SK-N-SH (cell line): ENCODE results near the gene CKAP4. TPM values are rescaled to one million over a fixed set of nuclear protein-coding genes. Genes with fewer than 3 reads are reported as not detected.

Source experiments
- CTCF ChIA-PET: fragments of 300-600, 350-600 bp; formaldehyde crosslinking; extraction: SDS; loops from one replicate; lab custom pipeline; 2021; lab: Yijun Ruan, JAX
- POLR2A ChIA-PET: fragments of 350-600 bp; sonication (Branson Sonifier 250); formaldehyde crosslinking; extraction: SDS; loops from one replicate; lab custom pipeline; 2020; ENCODE audit warnings: antibody characterized with exemption, inconsistent platforms; lab: Yijun Ruan, JAX
- DNase-seq: peaks from one replicate; pipeline ENCODE4 v3.0.0; 2012
- H2AFZ ChIP-seq: fragments of 200-600 bp; sonication (generic); 2 replicates; pipeline ENCODE4 v1.8.1; 2016; ENCODE audit warnings: antibody characterized with exemption, mild to moderate bottlenecking, low read depth
- H3F3A ChIP-seq: fragments of 200-600 bp; sonication (generic); replicated peaks from 2 replicates; pipeline ENCODE3; 2016; ENCODE audit warnings: antibody characterized with exemption, mild to moderate bottlenecking; ENCODE audit not compliant: insufficient read depth
- H3K27ac ChIP-seq, 2 experiments: fragments of 200-500 bp in 1 of 2; fragments of 200-600 bp in 1 of 2; sonication (Bioruptor generic) in 1 of 2; sonication (generic), shearing (Covaris generic) in 1 of 2; 2 replicates each; pipeline versions ENCODE4 v1.5.1 to v1.6.1; 2014 to 2016; ENCODE audit warnings: low read depth in 2 of 2, inconsistent platforms in 1 of 2, low read length in 1 of 2, mild to moderate bottlenecking in 1 of 2, mixed read lengths in 1 of 2
- H3K27me3 ChIP-seq: fragments of 200-600 bp; sonication (generic), shearing (Covaris generic); 2 replicates; pipeline ENCODE4 v1.6.1; 2016; ENCODE audit warnings: mixed run types; ENCODE audit not compliant: insufficient read depth
- H3K36me3 ChIP-seq, 2 experiments: fragments of 200-500 bp in 1 of 2; fragments of 200-600 bp in 1 of 2; sonication (Bioruptor generic) in 1 of 2; sonication (generic) in 1 of 2; replicated peaks in 1 of 2; 2 replicates each; pipeline versions ENCODE3 to v1.5.1; 2014 to 2016; ENCODE audit warnings: low read length in 1 of 2, mild to moderate bottlenecking in 1 of 2; ENCODE audit not compliant: insufficient read depth in 2 of 2, control insufficient read depth in 1 of 2
- H3K4me1 ChIP-seq, 2 experiments: fragments of 200-500 bp in 1 of 2; fragments of 200-600 bp in 1 of 2; sonication (Bioruptor generic) in 1 of 2; sonication (generic), shearing (Covaris generic) in 1 of 2; 2 replicates each; pipeline versions ENCODE4 v1.5.1 to v1.6.1; 2014 to 2016; ENCODE audit warnings: low read depth in 1 of 2, low read length in 1 of 2, mixed run types in 1 of 2; ENCODE audit not compliant: insufficient read depth in 2 of 2, control insufficient read depth in 1 of 2
- H3K4me2 ChIP-seq: fragments of 200-600 bp; sonication (generic), shearing (Covaris generic); 2 replicates; pipeline ENCODE4 v1.6.1; 2017; ENCODE audit warnings: mixed run types
- H3K4me3 ChIP-seq, 2 experiments: fragments of 200-500 bp in 1 of 2; fragments of 200-600 bp in 1 of 2; sonication (Bioruptor generic) in 1 of 2; sonication (generic), shearing (Covaris generic) in 1 of 2; 2 replicates each; pipeline versions ENCODE4 v1.5.1 to v1.8.1; 2014 to 2016; ENCODE audit warnings: low read depth in 2 of 2, inconsistent platforms in 1 of 2, low read length in 1 of 2, mild to moderate bottlenecking in 1 of 2, mixed read lengths in 1 of 2, moderate library complexity in 1 of 2
- H3K79me2 ChIP-seq: fragments of 200-600 bp; sonication (generic); 2 replicates; pipeline ENCODE4 v1.8.1; 2017; ENCODE audit warnings: mild to moderate bottlenecking; ENCODE audit not compliant: insufficient read depth
- H3K9ac ChIP-seq: fragments of 200-600 bp; sonication (generic); 2 replicates; pipeline ENCODE4 v1.6.1; 2017; ENCODE audit warnings: mixed run types
- H3K9me2 ChIP-seq: fragments of 200-600 bp; sonication (generic); 2 replicates; pipeline ENCODE4 v1.6.1; 2017; ENCODE audit warnings: mixed run types
- H3K9me3 ChIP-seq: fragments of 200-600 bp; sonication (generic); 2 replicates; pipeline ENCODE4 v1.6.1; 2017; ENCODE audit warnings: mixed run types, mild to moderate bottlenecking, moderate library complexity
- H4K20me1 ChIP-seq: fragments of 200-600 bp; sonication (generic); 2 replicates; pipeline ENCODE4 v1.6.1; 2017; ENCODE audit warnings: mild to moderate bottlenecking, mixed run types; ENCODE audit not compliant: insufficient read depth
- CHD2 ChIP-seq: fragments of 150-350 bp; IDR thresholded peaks from 2 replicates; pipeline ENCODE4 v1.6.1; 2018; ENCODE audit warnings: low read length; ENCODE audit not compliant: partially characterized antibody
- FOSL2 ChIP-seq: IDR thresholded peaks from 2 replicates; pipeline ENCODE4 v1.4.0; 2012; ENCODE audit warnings: low read depth, mild to moderate bottlenecking, moderate library complexity, borderline replicate concordance
- GABPA ChIP-seq: IDR thresholded peaks from 2 replicates; pipeline ENCODE4 v1.4.0; 2012; ENCODE audit warnings: low read depth, mild to moderate bottlenecking
- GATA2 ChIP-seq: sonication (generic); formaldehyde crosslinking; IDR thresholded peaks from 2 replicates; pipeline ENCODE4 v1.5.0; 2020; ENCODE audit warnings: mild to moderate bottlenecking, missing genetic modification reagents
- IRF3 ChIP-seq: fragments of 150-350 bp; IDR thresholded peaks from 2 replicates; pipeline ENCODE4 v1.6.1; 2016; ENCODE audit warnings: mild to moderate bottlenecking, low read depth, low read length
- MEF2A ChIP-seq: IDR thresholded peaks from 2 replicates; pipeline ENCODE4 v1.4.0; 2012; ENCODE audit warnings: low read depth, borderline replicate concordance
- NFIC ChIP-seq: IDR thresholded peaks from 2 replicates; pipeline ENCODE4 v1.4.0; 2012; ENCODE audit warnings: borderline replicate concordance
- NRF1 ChIP-seq: IDR thresholded peaks from 2 replicates; pipeline ENCODE4 v1.6.1; 2012; ENCODE audit warnings: low read depth, mild to moderate bottlenecking, low read length
- RAD21 ChIP-seq: IDR thresholded peaks from 2 replicates; pipeline ENCODE4 v1.6.1; 2012; ENCODE audit warnings: mild to moderate bottlenecking, low read length
- RCOR1 ChIP-seq: fragments of 150-350 bp; IDR thresholded peaks from 2 replicates; pipeline ENCODE4 v1.6.1; 2017; ENCODE audit warnings: antibody characterized with exemption, low read length
- RFX5 ChIP-seq: IDR thresholded peaks from 2 replicates; pipeline ENCODE4 v1.6.1; 2012; ENCODE audit warnings: mild to moderate bottlenecking, improper control_type of control experiment, low read length
- RXRA ChIP-seq: IDR thresholded peaks from 2 replicates; pipeline ENCODE4 v1.4.0; 2012; ENCODE audit warnings: low read depth, mild to moderate bottlenecking, borderline replicate concordance
- SIN3A ChIP-seq: IDR thresholded peaks from 2 replicates; pipeline ENCODE4 v1.6.1; 2012; ENCODE audit warnings: low read depth, mild to moderate bottlenecking, low read length, moderate library complexity, borderline replicate concordance
- TAF1 ChIP-seq: IDR thresholded peaks from 2 replicates; pipeline ENCODE4 v1.6.1; 2012; ENCODE audit warnings: low read depth, mild to moderate bottlenecking, low read length, moderate library complexity, borderline replicate concordance
- ZBTB33 ChIP-seq: IDR thresholded peaks from 2 replicates; pipeline ENCODE4 v1.4.0; 2012; ENCODE audit warnings: low read depth, borderline replicate concordance
- WGBS: methylation state at CpG from one replicate; pipeline ENCODE4 v1.1.6; 2017; ENCODE audit warnings: low lambda C conversion rate; 5-methylcytosine and 5-hydroxymethylcytosine counted together
- polyA plus RNA-seq, 3 experiments: library from polyadenylated mRNA; depleted of rRNA; stranded (reverse); fragments of >200 nt; gene quantifications; 2 replicates each; pipeline ENCODE4 v1.2.3, GENCODE V29; 2012
- TF ChIP-seq, protein P1 (sequence below): IDR thresholded peaks from 2 replicates; pipeline ENCODE4 v1.4.0; 2012; ENCODE audit warnings: low read depth
- TF ChIP-seq, protein P2 (sequence below): IDR thresholded peaks from 2 replicates; pipeline ENCODE4 v1.4.0; 2012; ENCODE audit warnings: low read depth, borderline replicate concordance
- TF ChIP-seq, protein P3 (sequence below): fragments of 200-600 bp; sonication (generic); IDR thresholded peaks from 2 replicates; pipeline ENCODE4 v1.6.1; 2017; ENCODE audit warnings: antibody characterized with exemption, mild to moderate bottlenecking, moderate library complexity
- TF ChIP-seq, protein P4 (sequence below): IDR thresholded peaks from 2 replicates; pipeline ENCODE4; 2012

CKAP4 gene
- polyA plus RNA-seq, 1 of the 3 experiments (the other 2 are of a cell fraction), result 113 TPM

- no peak for DNase-seq
- 66% methylated on average over 7 of the region's 7 CpGs for WGBS
- H3K9me3 ChIP-seq, result 0 out of 2 replicates have a peak, but pooled peaks cover 15% of the 10 kb centered on the region
- no peaks in the 10 kb centered on the region for H3K36me3 ChIP-seq
- H3F3A ChIP-seq, result no peaks in the 10 kb centered on the region
- no peak overlapping the region for H3K9ac ChIP-seq
- H3K4me2 ChIP-seq, result no peak overlapping the region
- no peak for TF ChIP-seq SIN3A
- TF ChIP-seq, protein P1, sequence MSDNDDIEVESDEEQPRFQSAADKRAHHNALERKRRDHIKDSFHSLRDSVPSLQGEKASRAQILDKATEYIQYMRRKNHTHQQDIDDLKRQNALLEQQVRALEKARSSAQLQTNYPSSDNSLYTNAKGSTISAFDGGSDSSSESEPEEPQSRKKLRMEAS, result no peak
- no peak for TF ChIP-seq FOSL2
- no peak for TF ChIP-seq RFX5
- TF ChIP-seq RCOR1, result no peak
- TF ChIP-seq, protein P2, sequence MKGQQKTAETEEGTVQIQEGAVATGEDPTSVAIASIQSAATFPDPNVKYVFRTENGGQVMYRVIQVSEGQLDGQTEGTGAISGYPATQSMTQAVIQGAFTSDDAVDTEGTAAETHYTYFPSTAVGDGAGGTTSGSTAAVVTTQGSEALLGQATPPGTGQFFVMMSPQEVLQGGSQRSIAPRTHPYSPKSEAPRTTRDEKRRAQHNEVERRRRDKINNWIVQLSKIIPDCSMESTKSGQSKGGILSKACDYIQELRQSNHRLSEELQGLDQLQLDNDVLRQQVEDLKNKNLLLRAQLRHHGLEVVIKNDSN, result no peak
- no peak for TF ChIP-seq CHD2
- no peak for TF ChIP-seq ZBTB33
- no peak for TF ChIP-seq RXRA
- TF ChIP-seq MEF2A, result no peak
- TF ChIP-seq RAD21, result no peak
- TF ChIP-seq NFIC, result no peak
- no peak for TF ChIP-seq GATA2 (CRISPR knock-in tag)
- no peak for TF ChIP-seq NRF1
- TF ChIP-seq, protein P3, sequence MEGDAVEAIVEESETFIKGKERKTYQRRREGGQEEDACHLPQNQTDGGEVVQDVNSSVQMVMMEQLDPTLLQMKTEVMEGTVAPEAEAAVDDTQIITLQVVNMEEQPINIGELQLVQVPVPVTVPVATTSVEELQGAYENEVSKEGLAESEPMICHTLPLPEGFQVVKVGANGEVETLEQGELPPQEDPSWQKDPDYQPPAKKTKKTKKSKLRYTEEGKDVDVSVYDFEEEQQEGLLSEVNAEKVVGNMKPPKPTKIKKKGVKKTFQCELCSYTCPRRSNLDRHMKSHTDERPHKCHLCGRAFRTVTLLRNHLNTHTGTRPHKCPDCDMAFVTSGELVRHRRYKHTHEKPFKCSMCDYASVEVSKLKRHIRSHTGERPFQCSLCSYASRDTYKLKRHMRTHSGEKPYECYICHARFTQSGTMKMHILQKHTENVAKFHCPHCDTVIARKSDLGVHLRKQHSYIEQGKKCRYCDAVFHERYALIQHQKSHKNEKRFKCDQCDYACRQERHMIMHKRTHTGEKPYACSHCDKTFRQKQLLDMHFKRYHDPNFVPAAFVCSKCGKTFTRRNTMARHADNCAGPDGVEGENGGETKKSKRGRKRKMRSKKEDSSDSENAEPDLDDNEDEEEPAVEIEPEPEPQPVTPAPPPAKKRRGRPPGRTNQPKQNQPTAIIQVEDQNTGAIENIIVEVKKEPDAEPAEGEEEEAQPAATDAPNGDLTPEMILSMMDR, result no peak
- TF ChIP-seq, protein P4, sequence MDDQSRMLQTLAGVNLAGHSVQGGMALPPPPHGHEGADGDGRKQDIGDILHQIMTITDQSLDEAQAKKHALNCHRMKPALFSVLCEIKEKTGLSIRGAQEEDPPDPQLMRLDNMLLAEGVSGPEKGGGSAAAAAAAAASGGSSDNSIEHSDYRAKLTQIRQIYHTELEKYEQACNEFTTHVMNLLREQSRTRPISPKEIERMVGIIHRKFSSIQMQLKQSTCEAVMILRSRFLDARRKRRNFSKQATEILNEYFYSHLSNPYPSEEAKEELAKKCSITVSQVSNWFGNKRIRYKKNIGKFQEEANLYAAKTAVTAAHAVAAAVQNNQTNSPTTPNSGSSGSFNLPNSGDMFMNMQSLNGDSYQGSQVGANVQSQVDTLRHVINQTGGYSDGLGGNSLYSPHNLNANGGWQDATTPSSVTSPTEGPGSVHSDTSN, result no peak
- TF ChIP-seq IRF3, result no peak
- TF ChIP-seq GABPA, result no peak
- no peak for TF ChIP-seq TAF1
- H2AFZ ChIP-seq, result no peak overlapping the region
- H4K20me1 ChIP-seq, result no peaks in the 10 kb centered on the region
- no peaks in the 10 kb centered on the region for H3K79me2 ChIP-seq
- POLR2A ChIA-PET, result no interaction called here
- H3K9me2 ChIP-seq, result no peaks in the 10 kb centered on the region
- no peak overlapping the region for H3K27ac ChIP-seq
- CTCF ChIA-PET, result interaction anchor here (0.6 to 1.3 kb wide), 3 partner anchors 62 to 870 kb away, joined by 3 read pairs; no protein-coding TSS in a partner anchor
- no peak overlapping the region for H3K4me3 ChIP-seq
- no peaks in the 10 kb centered on the region for H3K27me3 ChIP-seq
- H3K4me1 ChIP-seq, result no peaks in the 10 kb centered on the region
Measured at GRCh38 chr12:106220536-106220935, 27.3 kb downstream of the CKAP4 start.
